Measurements from ENCODE around the gene SETD6. TPM values are rescaled to one million over a fixed set of nuclear protein-coding genes. Genes with fewer than 3 reads are reported as not detected.

The SETD6 gene
- total and polyA plus RNA-seq, 12 donors, result 8.9 to 18.9 (median 12.2) TPM

DNA sequence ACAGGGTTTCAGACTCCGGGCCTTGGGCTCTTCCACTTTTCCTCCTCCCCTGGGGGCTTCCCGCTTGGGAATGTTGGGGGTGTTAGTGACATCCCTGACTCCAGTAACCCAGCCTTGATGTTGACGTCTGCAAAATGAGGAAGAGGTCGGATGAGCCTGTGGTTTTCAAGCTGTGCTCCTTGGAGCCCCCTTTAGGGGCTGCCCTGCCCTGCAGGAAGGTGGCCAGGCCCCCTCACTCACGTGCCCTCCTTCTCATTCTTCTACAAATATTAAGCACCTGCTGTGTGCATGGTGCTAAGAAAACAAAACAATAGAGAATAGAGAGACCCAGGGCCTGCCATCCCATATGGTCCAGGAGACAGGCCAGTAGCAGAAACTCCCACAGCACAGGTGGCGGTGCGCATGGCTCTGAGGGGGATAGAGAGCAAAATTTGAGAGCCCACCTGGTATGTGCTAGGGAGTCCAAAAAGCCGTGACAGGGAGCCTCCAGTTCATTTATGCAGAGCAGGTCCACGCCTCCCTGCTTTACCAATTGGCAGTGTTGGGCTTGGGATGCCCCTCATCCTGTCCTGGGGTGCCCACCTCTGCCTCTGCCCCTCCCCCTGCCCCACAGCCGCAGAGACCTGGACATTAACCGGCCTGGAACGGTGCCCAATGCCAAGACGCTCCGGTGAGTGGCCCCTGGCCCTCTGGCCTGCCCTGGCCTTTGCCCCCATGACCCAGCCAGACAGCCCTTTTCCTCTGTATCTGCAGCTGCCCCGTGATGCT is 7.9 kb upstream of the SETD6 start:
- Histone ChIP-seq H3K9me3 (no peaks in the 10 kb centered on the region), H3K36me3 (peaks cover 0 to 91% (median 12%) of the 10 kb centered on the region in 9 donors), H3K4me1 (peaks cover 0 to 13% (median 0%) of the 10 kb centered on the region in 9 donors), H3K27ac (no peak overlapping the region), H3K27me3 (no peaks in the 10 kb centered on the region), H3K4me3 (no peak overlapping the region)
- TF ChIP-seq, protein P1, sequence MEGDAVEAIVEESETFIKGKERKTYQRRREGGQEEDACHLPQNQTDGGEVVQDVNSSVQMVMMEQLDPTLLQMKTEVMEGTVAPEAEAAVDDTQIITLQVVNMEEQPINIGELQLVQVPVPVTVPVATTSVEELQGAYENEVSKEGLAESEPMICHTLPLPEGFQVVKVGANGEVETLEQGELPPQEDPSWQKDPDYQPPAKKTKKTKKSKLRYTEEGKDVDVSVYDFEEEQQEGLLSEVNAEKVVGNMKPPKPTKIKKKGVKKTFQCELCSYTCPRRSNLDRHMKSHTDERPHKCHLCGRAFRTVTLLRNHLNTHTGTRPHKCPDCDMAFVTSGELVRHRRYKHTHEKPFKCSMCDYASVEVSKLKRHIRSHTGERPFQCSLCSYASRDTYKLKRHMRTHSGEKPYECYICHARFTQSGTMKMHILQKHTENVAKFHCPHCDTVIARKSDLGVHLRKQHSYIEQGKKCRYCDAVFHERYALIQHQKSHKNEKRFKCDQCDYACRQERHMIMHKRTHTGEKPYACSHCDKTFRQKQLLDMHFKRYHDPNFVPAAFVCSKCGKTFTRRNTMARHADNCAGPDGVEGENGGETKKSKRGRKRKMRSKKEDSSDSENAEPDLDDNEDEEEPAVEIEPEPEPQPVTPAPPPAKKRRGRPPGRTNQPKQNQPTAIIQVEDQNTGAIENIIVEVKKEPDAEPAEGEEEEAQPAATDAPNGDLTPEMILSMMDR (IDR thresholded peaks at IDR 0.05), result no peak
- ATAC-seq (no peak), DNase-seq (no peak)
- WGBS, 2 donors, result 78 to 82% methylated on average over 15 of the region's 15 CpGs
- intact Hi-C loops (cut with DNase I), result loop anchor here in 1 of 10 donors (10.0 kb wide), 1 partner anchor 147 kb away; no protein-coding TSS in a partner anchor

DNA sequence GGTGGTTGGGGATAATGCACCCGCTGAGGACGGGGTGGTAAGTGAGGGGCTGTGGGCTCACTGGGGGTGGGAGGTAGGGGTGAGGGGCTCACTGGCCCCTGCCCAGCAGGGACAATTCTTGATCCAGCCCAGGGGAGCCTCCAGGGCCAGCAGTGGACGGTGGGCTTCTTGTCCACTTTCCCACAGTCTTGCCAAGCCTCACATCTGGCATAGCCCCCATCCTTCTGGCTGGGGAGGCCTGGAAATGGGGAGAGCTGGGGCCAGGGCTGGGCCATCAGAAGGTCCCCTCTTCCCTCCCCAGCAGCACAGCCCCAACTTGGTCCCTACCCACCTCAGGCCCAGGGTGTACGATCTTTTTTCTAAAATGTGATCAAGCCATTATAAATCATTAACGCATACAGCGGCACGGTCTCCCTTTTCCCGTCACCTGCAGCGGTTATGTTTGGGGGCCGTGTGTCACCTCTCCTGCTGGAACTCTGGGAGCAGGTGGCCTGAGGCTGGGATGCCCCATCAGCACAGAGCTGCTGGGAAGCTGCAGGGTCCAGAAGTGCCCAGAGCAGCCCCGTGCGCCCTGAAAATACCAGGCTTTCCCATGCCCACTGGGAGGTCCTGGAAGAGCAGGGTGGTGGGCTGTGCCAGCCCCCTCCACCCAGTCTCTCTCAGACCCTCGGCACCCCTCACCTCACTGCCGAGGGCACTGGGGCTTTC is 7.2 kb upstream of the SETD6 start:
- Histone ChIP-seq H3K4me3 (no peak overlapping the region), H3K36me3 (peaks cover 0 to 87% (median 12%) of the 10 kb centered on the region in 9 donors), H3K9me3 (no peaks in the 10 kb centered on the region), H3K27ac (no peak overlapping the region), H3K27me3 (no peaks in the 10 kb centered on the region), H3K4me1 (peaks cover 0 to 13% (median 0%) of the 10 kb centered on the region in 9 donors)
- DNase-seq (no peak), ATAC-seq (no peak)
- intact Hi-C loops (cut with DNase I), result loop anchor here in 1 of 10 donors (10.0 kb wide), 1 partner anchor 147 kb away; no protein-coding TSS in a partner anchor
- 92 to 93% methylated on average over 14 of the region's 14 CpGs for WGBS, 2 donors
- TF ChIP-seq, protein P1 (IDR thresholded peaks at IDR 0.05), result no peak

DNA sequence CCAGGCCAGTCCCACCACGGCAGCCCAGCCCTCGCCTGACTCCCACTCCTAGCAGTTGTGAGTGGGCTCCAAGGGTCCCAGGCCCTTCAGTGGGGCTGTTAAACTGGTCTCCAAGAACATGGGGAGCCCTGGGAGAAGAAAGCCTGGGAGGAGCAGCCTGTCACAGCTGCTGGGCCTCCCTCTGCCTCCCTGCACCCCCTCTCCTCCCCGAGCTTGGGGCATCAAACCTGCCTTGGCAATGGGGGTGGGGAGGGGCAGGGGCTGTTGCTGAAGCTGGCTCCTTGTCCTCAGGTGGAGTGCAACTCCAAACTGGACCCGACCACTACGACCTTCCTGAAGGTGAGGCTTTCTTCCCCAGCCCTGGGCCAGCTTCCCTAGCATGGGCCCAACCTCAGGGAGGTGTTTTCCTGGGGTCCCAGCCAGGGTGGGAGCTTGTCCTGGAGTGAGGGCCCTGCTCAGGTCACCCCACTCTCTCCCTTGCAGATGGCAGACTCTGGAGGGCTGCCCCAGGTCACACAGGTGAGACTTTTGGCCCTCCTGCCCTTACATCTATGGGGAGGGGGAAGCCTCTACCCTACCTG is 6.6 kb upstream of the SETD6 start:
- DNase-seq (no peak), ATAC-seq (no peak)
- no peak overlapping the region for H3K4me3 ChIP-seq
- H3K27ac ChIP-seq, result no peak overlapping the region
- 75 to 83% methylated on average over 5 of the region's 5 CpGs for WGBS, 2 donors
- TF ChIP-seq, protein P1 (IDR thresholded peaks at IDR 0.05), result no peak
- no peaks in the 10 kb centered on the region for H3K9me3 ChIP-seq
- no peaks in the 10 kb centered on the region for H3K27me3 ChIP-seq
- H3K4me1 ChIP-seq, result peaks cover 0 to 13% (median 0%) of the 10 kb centered on the region in 9 donors
- peaks cover 0 to 82% (median 12%) of the 10 kb centered on the region in 9 donors for H3K36me3 ChIP-seq
- intact Hi-C loops (cut with DNase I), result loop anchor here in 1 of 10 donors (10.0 kb wide), 1 partner anchor 146 kb away; no protein-coding TSS in a partner anchor

Measured in heart right ventricle (tissue), 16 donors.